DMS79 (cell line): ENCODE data around the gene FOXK2.
"Not testable (repeated sequence)": the region's sequence is repeated elsewhere in the genome, so short reads cannot be mapped to it uniquely, and the experiment has no call there.

Experiments
- DNase-seq: peaks from one replicate; lab custom pipeline; 2025; lab: John Stamatoyannopoulos, UW

Gene FOXK2

DNA sequence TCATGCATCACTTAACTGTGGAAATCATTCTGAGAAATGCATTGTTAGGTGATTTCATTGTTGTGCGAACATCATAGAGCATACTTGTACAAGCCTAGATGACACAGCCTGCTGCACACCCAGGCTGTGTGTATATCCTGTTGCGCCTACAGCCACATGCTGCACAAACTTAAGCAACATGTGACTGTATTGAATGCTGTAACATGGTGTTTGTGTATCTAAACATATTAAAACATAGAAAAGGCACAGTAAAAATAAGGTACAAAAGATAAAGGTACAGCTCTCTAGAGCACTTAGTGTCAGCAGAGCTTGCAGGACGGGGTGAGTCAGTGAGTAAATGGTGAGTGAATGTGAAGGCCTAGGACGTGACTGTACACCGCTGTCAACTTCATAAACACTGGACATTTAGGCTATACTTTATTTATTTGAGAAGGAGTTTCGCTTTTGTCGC is 11.9 kb downstream of the FOXK2 start:
- DNase-seq: no peak

DNA sequence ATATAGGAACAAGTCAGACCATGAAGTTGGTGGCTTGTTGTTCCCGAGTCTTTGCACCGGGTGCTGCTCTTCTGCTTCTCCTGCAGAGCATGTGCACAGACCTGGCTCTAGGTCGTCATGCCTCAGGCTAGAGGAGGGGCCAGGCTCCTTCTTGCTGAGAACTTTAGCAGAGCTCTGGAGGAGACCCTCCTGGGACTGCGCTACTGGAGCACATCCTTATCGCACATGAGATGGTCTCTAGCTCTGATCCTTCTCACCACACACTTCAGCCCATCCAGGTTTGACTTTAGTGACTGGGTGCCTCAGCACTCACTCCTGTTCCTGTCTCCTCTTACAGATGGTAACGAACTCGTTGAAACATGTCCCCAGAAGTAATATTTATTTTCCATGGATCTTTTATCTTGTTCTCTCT is 14.9 kb downstream of the FOXK2 start:
- no peak for DNase-seq

DNA sequence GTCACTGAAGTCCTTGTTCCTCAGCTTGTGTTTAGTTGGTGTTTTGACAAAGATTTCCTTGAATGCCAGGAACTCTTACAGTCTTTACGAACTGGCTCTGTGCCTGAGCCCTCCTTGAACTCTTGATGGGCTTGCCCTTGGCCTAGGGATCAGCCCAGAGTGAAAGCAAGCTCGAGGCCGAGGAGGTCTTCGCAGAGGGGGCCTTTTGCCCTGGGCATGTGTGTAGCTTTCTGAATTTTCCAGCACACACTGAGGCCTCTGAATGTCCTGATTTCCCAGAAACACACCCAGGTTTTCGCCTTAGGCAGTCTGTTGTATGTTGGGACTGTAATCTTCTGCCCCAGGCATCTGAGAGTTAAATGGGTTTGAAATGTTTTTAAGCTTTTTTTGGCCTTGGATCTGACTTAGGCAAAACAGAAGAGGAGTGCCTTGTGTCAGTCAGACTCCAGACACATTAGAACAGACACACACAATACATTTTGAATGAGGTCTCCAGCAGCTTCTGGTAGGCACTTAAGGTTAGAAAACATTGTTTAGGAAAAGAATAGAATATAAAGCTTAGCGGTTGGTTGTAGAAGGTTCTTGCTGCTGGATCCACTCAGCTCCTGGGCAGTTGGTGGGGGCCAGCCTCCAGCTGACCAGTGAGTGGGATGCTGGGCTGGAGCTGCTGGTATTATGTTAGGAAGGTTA is 17.1 kb downstream of the FOXK2 start:
- DNase-seq: no peak

DNA sequence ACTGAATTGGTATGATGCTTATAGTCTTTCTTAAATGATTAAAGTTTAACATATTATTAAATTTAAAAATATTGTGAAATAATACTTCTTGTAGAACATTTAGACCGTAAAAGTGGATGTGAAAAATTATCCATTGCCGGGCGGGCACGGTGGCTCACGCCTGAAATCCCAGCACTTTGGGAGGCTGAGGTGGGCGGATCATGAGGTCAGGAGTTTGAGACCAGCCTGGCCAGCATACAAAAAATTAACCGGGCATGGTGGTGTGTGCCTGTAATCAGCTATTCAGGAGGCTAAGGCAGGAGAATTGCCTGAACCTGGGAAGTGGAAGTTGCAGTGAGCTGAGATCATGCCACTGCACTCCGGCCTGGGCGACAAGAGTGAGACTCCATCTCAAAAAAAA is 17.7 kb downstream of the FOXK2 start:
- DNase-seq: not testable (repeated sequence)

DNA sequence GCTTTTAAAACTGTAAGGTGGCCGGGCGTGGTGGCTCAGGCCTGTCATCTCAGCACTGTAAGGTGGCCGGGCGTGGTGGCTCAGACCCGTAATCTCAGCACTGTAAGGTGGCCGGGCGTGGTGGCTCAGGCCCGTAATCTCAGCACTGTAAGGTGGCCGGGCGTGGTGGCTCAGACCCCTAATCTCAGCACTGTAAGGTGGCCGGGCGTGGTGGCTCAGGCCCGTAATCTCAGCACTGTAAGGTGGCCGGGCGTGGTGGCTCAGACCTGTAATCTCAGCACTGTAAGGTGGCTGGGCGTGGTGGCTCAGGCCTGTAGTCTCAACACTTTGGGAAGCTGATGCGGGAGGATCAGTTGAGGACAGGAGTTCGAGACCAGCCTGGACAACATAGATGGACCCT is 19.5 kb downstream of the FOXK2 start:
- not testable (repeated sequence) for DNase-seq

DNA sequence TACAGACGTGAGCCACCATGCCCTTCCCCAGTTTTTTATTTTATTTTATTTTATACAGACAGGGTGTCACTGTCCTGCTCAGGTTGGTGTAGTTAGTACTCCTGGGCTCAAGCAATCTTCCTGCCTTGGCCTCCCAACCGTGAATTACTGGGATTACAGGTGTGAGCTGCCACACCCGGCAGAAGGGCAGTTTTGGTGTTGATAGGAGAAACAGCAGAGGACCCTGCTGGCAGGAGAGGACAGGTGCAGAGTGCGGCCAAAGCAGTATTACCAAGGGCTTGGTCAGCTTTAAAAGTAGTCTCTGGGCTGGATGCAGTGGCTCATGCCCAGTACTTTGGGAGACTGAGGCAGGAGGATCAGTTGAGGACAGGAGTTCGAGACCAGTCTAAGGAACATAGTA is 22.9 kb downstream of the FOXK2 start:
- no peak for DNase-seq

DNA sequence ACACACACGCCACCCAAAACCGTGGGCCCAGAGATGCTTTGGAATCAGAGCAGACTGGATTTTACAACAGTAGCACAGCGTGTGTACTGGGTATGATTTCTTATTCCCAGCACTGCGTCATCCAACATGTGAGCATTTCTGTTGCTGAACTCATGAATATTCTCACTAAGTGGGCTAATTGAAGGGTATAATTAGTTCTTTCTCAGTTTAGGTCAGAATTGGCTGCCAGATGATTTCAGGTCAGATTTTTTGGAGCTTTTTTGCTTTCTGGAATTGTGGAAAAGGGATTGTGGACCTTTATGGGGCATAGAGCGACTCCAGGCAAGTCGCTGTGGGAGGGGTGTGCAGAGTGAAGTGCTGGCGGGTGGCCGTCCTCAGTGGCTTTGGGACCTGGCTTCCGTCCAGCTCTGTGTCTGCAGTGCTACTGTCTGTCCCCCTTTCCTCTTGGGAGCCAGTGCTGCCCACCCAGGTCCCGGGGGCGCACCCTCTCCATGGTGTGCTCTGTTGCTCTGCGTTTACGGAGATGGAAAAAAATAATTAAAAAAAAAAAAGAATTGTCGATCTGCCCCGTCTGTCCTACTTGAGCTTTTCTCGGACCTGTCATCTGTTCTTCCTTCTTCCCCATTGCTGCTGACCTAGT is 25.0 kb downstream of the FOXK2 start:
- DNase-seq: no peak

DNA sequence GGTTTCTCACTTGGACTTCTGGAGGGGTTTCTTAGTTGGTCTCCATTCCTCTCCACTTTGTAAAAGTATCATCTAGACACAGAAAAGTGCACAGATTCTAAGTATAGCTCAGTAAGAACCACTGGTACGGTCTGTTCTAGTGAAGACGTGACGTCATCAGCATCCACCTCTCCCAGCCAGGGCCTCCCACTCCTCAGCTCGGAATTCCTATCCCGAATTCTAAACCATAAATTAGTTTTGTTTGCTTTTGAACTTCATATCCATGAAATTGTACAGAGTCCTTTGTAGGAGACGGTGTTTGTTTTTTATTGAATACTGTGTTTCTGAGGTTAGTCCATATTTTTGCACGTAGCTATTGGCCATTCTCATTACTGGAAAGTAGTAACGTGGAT is 25.5 kb downstream of the FOXK2 start:
- DNase-seq: no peak

DNA sequence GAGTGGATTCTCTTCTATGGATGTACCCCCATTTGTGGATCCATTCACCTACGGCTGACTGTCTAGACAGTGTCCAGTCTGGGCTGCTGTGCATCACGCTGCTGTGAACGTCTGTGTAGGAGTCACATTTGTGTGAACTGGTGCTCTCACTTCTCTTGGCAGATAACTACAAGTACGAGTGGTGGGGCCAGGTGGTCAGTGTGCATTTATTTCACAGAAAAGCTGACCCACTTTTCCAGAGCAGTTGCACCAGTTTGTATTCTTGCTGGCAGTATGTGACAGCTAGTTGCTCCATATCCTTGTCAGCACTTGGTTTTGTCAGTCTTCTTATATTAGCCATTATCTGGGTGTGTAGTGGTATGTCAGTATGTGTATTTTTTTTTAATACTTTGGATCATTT is 28.4 kb downstream of the FOXK2 start:
- DNase-seq: no peak

DNA sequence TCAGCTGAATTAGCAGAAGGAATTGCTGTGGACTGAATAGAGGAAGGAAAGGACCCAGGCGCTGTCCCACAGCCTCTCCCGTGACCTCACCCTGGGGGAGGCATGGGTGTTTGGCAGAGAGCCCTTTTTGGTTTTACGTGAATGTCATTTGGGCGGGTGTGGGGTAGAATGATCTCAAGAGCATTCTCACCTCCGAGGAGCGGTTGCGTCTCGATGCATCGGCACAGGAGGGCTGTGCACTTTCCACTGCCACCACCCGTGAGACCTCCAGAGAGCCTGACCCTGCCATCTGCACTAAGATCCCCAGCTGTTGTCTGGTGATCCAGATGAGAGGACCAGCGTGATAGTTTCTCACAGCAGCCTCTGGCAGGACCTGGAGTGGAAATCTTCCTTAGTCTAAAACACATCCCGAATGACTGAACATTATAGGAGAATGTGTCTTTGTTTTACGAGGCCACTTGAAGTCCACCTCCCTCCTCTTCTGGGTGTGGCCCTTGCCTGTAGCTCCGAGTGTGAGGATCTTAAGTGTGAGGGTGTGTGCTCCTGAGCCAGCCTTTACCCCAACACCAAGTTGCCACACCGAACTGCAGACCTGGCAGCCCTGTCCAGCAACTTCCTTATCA is 29.3 kb downstream of the FOXK2 start:
- no peak for DNase-seq

DNA sequence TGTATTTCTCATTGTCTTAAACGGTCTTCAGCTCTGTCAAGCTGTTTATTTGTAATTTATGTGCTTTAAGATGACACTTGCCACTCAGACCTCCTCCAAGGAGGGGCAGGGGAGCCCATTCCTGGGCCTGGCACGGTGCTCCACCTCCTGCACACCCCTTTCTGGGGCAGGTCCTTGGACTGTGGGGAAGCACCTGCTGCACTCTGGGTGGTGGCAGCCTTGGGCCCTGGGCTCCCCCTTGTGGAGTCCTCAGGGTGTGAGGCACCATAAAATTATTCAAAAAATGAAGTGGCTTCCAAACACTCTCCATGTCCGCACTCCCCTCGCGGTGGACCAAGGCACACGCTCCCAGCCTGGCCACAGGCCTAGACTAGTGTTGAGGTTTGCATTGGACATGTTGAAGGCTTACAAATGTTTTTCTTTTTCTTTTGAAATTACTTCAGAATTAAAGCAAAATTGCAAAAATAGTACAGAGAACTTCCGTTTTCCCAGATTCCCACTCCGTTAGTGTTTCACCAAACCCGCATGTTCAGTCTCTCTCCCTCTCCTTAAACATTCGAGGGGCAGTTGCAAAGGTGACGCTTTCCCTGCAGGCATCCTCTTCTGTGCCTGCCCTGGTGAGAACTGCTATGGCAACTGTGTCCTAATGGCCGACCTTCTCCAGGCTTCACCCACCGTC is 32.4 kb downstream of the FOXK2 start:
- peak; percentile 3 for DNase-seq

DNA sequence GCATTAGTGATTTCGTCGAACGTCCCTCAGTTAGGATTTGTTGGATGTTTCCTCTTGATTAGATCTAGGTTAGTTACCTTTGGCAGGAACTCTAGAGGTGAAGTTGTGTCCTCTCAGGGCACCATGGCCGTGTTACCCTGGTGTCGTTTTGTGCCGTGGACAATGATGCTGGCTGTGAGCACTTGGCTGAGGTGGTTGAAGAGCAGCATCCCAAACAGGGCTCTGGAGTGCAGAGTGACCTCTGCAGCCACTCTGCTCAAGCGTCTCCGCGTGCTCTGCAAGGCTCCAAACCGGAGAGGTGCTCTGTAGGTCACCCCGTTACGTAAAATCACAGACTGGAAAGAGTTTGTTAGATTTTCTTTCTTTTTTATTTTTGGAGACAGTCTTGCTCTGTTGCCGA is 33.0 kb downstream of the FOXK2 start:
- DNase-seq: no peak

DNA sequence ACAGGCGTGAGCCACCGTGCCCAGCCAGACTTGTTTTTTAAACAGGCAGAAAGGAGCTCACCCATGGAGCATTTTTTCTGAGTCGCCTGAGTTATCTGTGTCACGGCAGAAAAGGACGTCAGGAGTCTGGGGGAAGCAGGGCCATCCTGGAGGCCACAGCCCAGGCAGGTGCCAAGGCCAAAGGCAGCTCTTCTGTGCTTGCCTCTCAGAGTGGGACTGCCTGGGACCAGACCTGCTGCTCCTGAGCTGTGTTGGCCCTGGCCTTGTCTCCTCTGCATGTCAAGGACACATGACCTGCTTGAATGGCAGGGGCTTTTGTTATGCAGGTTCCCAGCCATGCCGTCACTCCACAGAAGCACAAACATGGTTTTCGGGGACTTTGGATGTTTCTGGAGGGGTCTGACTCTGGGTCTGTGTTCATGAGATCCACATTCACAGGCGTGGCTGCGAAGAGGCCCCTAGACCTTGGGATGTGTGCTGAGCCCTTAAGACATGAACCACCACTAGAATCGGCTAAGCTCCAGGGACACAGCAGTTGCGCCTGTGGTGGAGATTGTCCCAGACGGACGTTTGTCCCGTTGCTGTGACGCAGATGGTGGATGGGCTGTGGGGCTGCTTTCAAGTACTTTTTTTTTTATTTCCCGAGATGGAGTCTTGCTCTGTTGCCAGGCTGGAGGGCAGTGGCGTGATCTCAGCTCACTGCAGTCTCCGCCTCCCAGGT is 33.8 kb downstream of the FOXK2 start:
- DNase-seq: no peak

DNA sequence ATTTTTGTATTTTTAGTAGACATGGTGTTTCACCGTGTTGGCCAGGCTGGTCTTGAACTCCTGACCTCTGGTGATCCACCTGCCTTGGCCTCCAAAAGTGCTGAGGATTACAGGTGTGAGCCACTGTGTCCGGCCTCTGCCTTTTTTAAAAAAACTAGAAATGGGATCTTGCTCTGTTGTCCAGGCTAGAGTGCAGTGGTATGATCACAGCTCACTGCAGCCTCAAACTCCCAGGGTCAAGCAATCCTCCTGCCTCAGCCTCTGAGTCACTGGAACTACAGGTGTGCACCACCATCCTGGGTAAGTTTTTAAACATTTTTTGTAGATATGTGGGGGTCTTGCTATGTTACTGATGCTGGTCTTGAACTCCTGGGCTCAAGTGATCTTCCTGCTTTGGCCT is 38.0 kb downstream of the FOXK2 start:
- not testable (repeated sequence) for DNase-seq

DNA sequence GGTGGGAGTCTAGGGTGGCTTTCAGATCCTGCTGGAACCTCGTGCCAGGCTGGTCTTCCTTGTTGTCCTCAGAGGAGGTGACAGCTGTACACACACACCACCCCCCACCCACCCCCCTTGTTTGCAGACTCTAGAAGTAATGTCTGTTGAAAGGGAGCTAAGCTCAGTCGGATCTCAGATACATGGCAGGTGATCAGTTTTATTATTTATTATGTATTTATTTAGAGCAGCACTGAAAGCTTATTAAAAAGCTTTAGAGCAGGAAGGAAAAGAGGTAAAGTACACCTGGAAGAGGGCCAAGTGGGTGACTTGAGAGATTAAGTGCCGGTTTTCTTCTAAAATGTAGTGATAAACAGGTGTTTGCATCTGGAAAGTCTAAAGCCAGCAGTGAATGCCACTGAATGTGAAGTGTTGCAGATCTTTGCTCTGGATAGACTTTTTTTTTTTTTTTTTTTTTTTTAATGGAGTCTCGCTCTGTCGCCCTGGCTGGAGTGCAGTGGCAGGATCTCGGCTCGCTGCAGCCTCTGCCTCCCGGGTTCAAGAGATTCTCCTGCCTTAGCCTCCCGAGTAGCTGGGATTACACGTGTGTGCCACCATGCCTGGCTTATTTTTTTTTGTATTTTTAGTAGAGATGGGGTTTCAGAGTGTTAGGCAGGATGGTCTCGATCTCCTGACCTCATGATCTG is 40.2 kb downstream of the FOXK2 start:
- DNase-seq: peak; percentile 84

DNA sequence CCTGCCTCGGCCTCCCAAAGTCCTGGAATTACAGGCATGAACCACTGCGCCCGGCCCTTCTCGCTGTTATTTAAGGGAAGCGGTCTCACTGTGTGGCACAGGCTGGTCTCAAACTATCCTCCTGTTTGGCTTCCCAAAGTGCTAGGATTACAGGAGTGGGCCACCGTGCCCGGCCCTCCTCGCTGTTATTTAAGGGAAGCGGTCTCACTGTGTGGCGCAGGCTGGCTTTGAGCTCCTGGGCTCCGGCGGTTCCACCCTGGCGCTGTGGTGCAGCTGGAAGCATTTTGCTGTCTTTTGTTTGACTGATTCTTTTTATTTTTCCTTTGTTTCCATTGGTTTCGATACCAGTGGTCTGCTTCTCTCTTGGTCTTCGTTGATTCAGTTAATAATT is 40.7 kb downstream of the FOXK2 start:
- no peak for DNase-seq

DNA sequence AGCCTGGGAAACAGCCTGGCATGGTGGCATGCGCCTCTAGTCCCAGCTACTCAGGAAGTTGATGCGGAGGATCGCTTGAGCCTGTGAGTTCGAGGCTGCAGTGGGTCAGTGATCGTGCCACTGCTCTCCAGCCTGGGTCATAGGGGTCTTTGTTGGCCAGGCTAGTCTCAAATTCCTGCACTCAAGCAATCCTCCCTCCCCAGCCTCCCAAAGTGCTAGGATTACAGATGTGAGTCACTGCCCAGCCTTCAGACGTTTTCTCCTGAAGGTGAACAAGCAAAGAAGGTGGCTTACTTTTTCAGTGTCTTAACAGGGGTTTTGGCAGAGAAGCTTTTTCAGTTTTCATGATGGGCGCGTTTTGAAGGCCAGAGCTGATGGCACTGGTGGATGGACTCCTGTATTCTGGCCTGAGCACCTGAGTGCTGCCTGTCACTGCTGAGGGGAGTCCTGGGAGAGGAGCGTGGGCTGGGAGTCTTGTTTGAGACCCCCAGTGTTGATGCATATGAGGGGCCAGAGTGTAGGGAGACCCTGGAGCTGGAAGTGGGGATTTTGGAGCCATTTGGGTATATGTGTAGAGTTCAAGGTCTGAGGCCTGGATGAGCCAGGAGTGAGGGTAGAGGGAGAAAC is 41.4 kb downstream of the FOXK2 start:
- DNase-seq: no peak

DNA sequence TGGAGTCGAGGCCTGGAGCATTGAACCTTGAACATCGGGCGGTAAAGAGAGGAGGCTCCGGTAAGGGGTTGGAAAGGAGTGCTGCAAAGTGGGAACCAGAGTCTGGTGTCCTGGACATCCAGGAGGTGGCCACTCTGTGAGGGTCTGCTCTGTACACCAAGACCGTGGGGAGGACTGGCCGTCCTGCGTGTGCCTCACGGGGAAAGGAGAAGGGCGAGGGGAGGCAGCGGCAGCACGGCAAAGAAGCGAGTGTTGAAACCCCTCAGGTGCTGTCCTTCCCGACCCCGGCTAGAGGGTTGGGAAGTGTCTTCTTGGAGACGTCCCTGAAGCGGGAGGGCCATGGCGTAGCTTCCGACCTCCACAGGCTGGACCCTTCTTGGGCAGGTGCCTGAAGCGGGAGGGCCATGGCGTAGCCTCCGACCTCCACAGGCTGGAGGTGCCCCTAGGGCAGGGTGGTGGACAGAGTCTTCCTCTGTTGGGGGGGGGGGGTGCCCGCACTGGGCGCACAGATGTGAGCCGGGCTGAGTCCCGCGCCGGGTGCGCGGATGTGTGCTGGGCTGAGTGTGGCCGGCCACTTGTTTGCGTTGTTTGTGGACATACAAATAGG is 42.0 kb downstream of the FOXK2 start:
- DNase-seq: no peak

DNA sequence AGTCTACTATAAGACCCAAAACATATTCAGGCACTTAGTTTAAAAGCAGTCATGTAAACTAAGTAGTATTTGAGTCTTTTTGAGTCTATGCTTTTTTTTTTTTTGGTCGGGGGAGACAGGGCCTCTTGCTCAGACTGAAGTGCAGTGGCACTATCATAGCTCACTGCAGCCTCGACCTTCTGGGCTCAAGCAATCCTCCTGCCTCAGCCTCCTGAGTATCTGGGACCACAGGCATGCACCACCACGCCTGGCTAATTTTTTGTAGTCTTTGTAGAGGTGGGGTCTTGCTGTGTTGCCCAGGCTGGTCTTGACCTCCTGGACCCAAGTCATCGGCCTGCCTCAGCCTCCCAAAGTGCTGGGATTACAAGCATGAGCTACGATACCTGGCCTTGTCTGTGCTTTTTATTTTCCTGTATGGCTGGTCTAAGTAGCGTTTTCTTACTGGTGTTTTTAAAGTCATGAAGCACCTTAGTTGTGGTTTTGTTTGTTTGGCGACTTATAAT is 43.2 kb downstream of the FOXK2 start:
- not testable (repeated sequence) for DNase-seq

DNA sequence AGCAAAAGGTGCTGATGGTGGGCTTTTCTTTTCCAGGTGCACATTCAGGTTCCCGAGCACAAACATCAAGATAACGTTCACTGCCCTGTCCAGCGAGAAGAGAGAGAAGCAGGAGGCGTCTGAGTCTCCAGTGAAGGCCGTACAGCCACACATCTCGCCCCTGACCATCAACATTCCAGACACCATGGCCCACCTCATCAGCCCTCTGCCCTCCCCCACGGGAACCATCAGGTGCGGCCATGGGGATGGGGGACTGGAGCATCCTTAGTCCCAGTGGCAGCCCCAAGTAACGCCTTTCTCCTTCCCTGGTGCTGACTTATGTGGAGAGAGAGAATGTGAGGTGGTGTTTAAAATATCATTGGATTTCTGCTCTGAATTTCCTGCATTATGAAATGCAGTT is 43.8 kb downstream of the FOXK2 start:
- DNase-seq: no peak

DNA sequence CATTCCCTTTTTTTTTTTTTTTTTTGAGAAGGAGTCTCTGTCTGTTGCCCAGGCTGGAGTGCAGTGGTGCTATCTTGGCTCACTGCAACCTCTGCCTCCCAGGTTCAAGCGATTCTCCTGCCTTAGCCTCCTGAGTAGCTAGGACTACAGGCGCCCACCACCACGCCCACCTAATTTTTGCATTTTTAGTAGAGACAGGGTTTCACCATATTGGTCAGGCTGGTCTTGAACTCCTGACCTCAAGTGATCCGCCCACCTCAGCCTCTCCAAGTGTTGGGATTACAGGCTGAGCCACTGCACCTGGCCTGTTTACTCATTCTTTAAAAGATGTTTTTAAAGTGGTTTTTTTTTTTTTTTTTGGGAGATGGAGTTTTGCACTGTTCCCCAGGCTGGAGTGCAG is 44.2 kb downstream of the FOXK2 start:
- DNase-seq: not testable (repeated sequence)
